Measurements from ENCODE around the gene RIPPLY1.

Gene RIPPLY1

GRCh38 chrX:106912864-106913263 lies 9.7 kb upstream of the RIPPLY1 start:
- TF ChIP-seq CTCF (conservative IDR thresholded peaks at IDR 0.05) (no peak), ZFX (IDR thresholded peaks at IDR 0.05) (no peak)
- no peak overlapping the region for H3K27ac ChIP-seq

- TF ChIP-seq CTCF (conservative IDR thresholded peaks at IDR 0.05) (no peak), ZFX (IDR thresholded peaks at IDR 0.05) (no peak)
- no peak overlapping the region for H3K27ac ChIP-seq
Measured at GRCh38 chrX:106906361-106906760, 3.2 kb upstream of the RIPPLY1 start.

- TF ChIP-seq ZFX (IDR thresholded peaks at IDR 0.05) (no peak), CTCF (conservative IDR thresholded peaks at IDR 0.05) (no peak)
- H3K27ac ChIP-seq: no peak overlapping the region
Measured at GRCh38 chrX:106905064-106905708, 2.0 kb upstream of the RIPPLY1 start.

GRCh38 chrX:106903856-106904528 lies 851 bp upstream of the RIPPLY1 start:
- no peak overlapping the region for H3K27ac ChIP-seq
- TF ChIP-seq ZFX (IDR thresholded peaks at IDR 0.05) (no peak), CTCF (conservative IDR thresholded peaks at IDR 0.05) (no peak)

- no peak overlapping the region for H3K27ac ChIP-seq
- TF ChIP-seq ZFX (IDR thresholded peaks at IDR 0.05) (no peak), CTCF (conservative IDR thresholded peaks at IDR 0.05) (no peak)
Measured at GRCh38 chrX:106902684-106903083, 457 bp downstream of the RIPPLY1 start.

- H3K27ac ChIP-seq: no peak overlapping the region
- no peak for TF ChIP-seq CTCF (conservative IDR thresholded peaks at IDR 0.05)
- TF ChIP-seq ZFX (IDR thresholded peaks at IDR 0.05): no peak
Measured at GRCh38 chrX:106901781-106902219, 1.3 kb downstream of the RIPPLY1 start.

- no peak overlapping the region for H3K27ac ChIP-seq
- TF ChIP-seq ZFX (IDR thresholded peaks at IDR 0.05) (no peak), CTCF (conservative IDR thresholded peaks at IDR 0.05) (no peak)
Measured at GRCh38 chrX:106901341-106901740, 1.8 kb downstream of the RIPPLY1 start.
